GM19467 (cell line): ENCODE measurements around the gene FSD2.
A peak's percentile ranks its signal among the peaks of the same experiment; 100 is the strongest.
"Not testable (repeated sequence)": the region's sequence is repeated elsewhere in the genome, so short reads cannot be mapped to it uniquely, and the experiment has no call there.

ENCODE experiments used
- ATAC-seq: cut with Tn5 transposase; IDR thresholded peaks from one replicate; pipeline ENCODE4 v1.9.1; 2021; ENCODE audit warnings: mild to moderate bottlenecking, moderate library complexity; ENCODE audit not compliant: unreplicated experiment

FSD2 gene

DNA sequence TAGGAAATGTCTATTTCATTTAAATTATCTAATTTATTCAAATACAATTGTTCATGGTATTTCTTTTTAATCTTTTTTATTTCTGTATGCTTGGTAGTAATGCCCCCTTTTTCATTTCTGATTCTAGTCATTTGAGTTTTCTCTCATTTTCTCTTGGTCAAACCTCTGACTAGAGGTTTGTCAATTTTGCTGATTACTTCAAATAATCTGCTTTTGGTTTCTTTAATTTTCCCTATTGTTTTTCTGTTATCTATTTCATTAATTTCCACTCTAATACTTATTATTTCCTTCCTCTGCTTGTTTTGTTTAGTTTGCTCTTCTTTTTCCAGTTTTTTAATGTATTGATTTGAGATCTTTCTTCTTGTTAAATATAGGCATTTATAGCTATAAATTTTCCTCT lies 12.1 kb downstream of the FSD2 start:
- no peak for ATAC-seq

- ATAC-seq, result no peak
These were observed 13.8 kb downstream of the FSD2 start for GRCh38 chr15:82792068-82792467.

GRCh38 chr15:82790321-82790720 lies 15.5 kb downstream of the FSD2 start:
- no peak for ATAC-seq

DNA sequence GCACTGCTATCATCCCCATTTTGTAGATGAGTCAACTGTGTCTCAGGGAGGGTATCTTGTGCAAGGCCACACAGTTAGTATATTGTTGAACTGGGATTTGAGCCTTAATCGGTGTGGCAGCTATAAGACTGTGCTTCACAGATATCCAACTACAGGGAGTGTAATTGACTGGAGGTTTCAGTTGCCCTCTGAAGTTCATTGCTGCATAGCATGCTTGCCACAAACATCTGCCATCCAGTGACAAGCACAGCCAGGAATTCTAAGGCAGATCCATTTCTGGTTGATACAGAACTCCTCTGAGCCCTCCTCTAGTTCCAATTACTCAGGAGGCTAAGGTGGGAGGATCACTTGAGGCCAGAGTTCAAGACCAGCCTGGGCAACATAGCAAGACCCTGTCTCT lies 16.4 kb downstream of the FSD2 start:
- no peak for ATAC-seq

GRCh38 chr15:82788496-82788895 lies 17.4 kb downstream of the FSD2 start:
- no peak for ATAC-seq

DNA sequence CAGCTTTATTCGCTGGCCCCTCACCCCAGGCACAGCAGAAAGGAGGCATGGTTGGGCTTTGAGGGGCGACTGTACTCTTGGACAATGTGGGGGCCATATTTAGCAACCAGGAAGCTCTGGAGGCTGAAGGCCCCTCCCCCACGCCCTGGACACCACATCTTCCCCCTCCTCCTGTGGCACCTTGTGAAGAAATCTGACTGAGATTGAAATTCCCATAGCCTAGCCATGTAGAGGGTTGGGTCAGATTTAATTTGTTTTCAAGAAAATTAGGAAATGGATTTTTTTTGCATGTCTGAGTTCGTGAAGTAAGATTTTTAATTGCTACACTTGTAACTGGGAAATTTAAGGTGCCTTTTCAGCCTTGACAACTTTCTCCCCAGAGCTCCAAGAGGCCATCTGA lies 24.5 kb downstream of the FSD2 start:
- no peak for ATAC-seq

GRCh38 chr15:82778755-82779154 lies 27.1 kb downstream of the FSD2 start:
- no peak for ATAC-seq

DNA sequence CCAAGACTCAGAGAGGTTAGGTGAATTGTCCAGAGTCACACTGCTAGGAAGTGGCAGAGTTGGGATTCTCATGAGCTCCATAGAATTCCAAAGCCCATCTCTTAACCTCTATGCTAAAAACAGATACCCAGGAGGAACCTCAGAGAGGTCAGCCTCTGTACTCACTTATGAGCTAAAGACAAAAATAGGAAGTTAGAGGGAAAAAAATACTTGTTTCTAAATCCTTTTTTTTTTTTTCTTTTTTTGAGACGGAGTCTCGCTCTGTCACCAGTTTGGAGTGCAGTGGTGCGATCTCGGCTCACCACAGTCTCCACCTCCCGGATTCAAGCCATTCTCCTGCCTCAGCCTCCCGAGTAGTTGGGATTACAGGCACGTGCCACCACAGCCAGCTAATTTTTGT lies 31.4 kb downstream of the FSD2 start:
- no peak for ATAC-seq

GRCh38 chr15:82771789-82772607 lies 33.9 kb downstream of the FSD2 start:
- no peak for ATAC-seq

- no peak for ATAC-seq
These were observed 37.3 kb downstream of the FSD2 start for GRCh38 chr15:82768414-82769054.

- no peak for ATAC-seq
These were observed 38.6 kb downstream of the FSD2 start for GRCh38 chr15:82767163-82767829.

DNA sequence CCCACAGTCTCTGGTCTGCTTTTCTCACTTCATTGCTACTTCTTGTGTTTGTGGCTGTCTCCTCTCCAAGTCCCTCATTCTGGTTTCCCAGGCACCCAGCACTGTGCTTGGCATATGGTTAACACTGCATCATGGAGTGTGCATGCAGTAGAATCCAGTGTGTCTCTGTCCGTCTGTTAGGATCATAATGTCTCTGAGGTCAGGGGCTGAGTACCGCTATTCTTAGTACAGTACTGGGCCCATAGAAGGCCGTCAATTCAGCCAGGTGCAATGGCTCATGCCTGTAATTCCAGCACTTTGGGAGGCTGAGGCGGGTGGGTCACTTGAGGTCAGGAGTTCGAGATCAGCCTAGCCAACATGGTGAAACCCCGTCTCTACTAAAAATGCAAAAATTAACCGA lies 39.7 kb downstream of the FSD2 start:
- not testable (repeated sequence) for ATAC-seq

GRCh38 chr15:82764740-82765139 lies 41.1 kb downstream of the FSD2 start:
- no peak for ATAC-seq

GRCh38 chr15:82764117-82764490 lies 41.8 kb downstream of the FSD2 start:
- ATAC-seq, result no peak

GRCh38 chr15:82763361-82764116 lies 42.3 kb downstream of the FSD2 start:
- ATAC-seq, result no peak

DNA sequence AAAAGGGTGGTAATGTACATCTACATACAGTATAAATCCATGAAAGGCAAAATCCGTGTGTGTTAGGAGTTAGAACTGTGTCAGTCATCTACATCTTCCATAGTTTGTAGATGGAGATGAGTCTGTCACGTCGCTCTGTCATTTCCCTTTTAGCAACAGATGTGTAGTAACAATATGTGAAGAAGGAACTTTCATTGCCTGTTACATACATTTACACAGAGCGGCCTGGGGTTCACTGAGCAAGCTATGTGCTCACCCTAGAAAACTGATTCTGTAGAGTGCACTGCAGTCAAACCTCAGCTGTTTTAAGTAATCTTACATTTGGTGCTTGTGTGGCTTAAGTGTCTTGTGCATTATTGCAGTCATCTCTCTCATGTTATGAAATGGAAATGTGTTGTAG lies 54.6 kb downstream of the FSD2 start:
- no peak for ATAC-seq

DNA sequence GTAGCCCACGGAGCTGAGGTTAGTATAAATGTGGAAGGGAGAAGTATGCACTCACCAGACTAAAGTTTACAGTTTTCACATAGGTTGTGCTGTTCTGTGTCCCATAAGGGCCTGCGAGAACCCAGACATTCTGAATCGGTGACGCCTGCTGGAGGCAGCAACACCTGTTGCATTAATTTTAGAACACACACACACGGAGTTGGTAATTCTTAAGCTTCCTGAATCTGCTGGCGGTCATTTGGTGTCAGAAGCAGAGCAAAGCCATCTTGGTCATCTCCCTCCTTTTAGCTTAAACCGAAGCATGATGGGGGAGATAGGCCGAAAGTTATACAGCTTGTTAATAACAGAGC lies 55.1 kb downstream of the FSD2 start:
- ATAC-seq, result peak; percentile 11

- peak; percentile 87 for ATAC-seq
These were observed 55.7 kb downstream of the FSD2 start for GRCh38 chr15:82749951-82750830.

GRCh38 chr15:82748315-82748714 lies 57.6 kb downstream of the FSD2 start:
- no peak for ATAC-seq

GRCh38 chr15:82743810-82744209 lies 62.1 kb downstream of the FSD2 start:
- no peak for ATAC-seq
